Activated CD4-positive, alpha-beta T cell treated with anti-CD3 and anti-CD28 coated beads for 4 hours (primary cell): ENCODE results near the gene SPAG9.

ENCODE experiments used
- DNase-seq, 2 donors: peaks; one replicate each; pipeline ENCODE4 v3.0.0-alpha.2; 2020

SPAG9 gene

GRCh38 chr17:51120739-51121619, at the start of gene SPAG9:
Gene SPAG9, minus strand, starts transcription at chr17:51120868. Its CDS starts 212 bp downstream, at chr17:51120656.
- DNase-seq: peak; percentile 84 to 90

GRCh38 chr17:51169340-51169739, 48.7 kb upstream of the SPAG9 start:
- no peak for DNase-seq

GRCh38 chr17:51166987-51167931, 46.6 kb upstream of the SPAG9 start:
- DNase-seq: peak; percentile 73 to 74

DNA sequence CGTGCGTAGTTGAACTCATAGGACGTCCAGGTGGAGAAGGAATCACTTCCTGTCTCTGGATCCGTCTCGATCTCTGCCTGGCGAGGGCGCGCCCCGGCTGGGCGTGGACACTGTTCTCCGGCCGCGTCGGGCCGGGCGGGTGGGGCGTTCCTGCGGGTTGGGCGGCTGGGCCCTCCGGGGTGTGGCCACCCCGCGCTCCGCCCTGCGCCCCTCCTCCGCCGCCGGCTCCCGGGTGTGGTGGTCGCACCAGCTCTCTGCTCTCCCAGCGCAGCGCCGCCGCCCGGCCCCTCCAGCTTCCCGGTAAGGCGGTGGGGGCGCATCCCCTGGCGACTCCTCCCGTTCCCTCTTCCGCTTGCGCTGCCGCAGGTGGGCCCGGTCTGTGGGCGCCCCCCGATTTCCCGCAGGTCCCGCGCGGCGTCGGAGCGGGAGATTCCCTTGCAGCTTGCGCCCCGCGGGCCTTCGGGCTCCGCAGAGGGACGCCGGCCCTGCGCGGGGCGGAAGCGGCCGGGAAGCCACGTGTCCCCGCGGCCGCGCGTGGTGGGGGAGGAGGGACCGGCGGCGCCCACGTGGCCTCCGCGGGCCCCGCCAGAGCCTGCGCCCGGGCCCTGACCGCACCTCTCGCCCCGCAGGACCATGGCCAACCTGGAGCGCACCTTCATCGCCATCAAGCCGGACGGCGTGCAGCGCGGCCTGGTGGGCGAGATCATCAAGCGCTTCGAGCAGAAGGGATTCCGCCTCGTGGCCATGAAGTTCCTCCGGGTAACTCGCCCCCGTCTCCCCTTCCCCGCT, 45.7 kb upstream of the SPAG9 start, which contains the start of gene NME2:
Gene NME2, plus strand, starts transcription at position 214 of the 789 bp plus-strand sequence. Its CDS starts 420 bp downstream, at position 634.
- DNase-seq: peak; percentile 62 to 72

- DNase-seq: peak in 1 of 2 donors; percentile 8
Observed at GRCh38 chr17:51165680-51166197, 45.1 kb upstream of the SPAG9 start.

GRCh38 chr17:51164911-51165679, 44.4 kb upstream of the SPAG9 start:
- DNase-seq: peak in 1 of 2 donors; percentile 11

DNA sequence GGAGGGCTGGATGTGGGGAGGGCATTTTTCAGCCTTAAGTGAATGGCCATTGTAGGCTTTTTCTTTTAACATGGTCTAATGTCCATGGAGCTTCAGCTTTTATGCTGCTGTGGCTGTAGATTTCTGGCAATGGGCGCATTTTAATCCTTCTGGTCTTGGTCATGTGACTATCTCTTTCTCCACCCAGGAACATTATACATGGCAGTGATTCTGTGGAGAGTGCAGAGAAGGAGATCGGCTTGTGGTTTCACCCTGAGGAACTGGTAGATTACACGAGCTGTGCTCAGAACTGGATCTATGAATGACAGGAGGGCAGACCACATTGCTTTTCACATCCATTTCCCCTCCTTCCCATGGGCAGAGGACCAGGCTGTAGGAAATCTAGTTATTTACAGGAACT, 40.9 kb upstream of the SPAG9 start:
- DNase-seq: no peak

- DNase-seq: no peak
Observed at GRCh38 chr17:51159604-51160003, 38.9 kb upstream of the SPAG9 start.

- no peak for DNase-seq
Observed at GRCh38 chr17:51155416-51155815, 34.7 kb upstream of the SPAG9 start.

DNA sequence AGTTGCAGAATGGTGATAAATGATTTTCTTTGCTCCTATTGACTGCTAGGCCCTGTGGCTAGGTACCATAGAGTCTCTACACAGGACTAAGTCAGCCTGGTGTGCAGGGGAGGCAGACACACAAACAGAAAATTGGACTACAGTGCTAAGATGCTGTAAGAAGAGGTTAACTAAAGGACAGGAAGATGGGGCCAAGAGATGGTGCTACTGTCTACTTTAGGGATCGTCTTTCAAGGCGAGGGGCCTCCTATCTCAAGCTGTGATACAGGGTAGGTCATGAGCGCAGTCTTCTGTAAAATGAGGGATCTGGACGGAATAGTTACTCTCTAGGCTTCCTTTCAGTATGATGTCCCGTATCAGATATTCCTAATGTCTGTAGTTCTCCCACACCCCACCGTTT, 33.5 kb upstream of the SPAG9 start:
- DNase-seq: no peak

- DNase-seq: peak; percentile 96 to 97
Observed at GRCh38 chr17:51153210-51154072, 32.8 kb upstream of the SPAG9 start, which contains the start of gene NME1. Gene NME1, plus strand, starts transcription at chr17:51153559. Its CDS starts 2,096 bp downstream, at chr17:51155655.

DNA sequence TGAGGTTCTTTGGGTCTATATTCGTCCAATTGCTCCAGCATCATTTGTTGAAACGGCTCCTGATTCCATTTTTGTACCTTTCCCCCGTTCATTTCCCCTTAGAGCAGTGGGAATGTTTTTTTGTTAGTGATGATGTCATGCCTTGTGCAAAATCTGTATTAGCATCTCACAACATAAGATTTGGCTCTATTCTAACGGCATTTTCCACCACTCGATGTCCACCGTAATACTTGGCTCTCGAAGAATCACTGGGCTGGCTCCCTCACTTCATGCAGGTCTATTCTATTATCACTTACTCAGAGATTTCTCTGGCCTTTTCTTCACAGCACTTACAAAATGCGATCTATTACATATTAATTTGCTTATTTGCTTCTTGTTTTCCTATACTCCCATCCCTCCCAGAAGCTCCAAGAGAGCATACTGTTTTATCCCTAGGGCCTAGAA, 32.1 kb upstream of the SPAG9 start:
- DNase-seq: no peak

DNA sequence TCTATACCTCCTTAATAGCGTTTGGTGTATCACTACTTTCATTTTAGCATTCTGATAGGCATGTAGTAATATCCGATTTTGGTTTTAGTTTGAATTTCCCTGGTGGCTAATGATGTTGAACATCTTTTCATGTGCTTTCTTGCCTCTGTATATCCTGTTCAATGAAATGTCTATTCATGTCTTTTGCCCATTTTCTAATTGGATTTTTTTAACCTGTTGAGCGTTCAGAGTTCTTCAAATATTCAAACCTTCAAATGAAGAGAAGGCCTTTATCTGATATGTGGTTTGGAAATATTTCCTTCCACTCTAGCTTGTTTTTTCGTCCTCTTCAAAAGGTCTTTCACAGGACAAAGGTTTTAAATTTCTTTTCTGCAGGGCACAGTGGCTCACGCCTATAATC, 30.3 kb upstream of the SPAG9 start:
- no peak for DNase-seq

DNA sequence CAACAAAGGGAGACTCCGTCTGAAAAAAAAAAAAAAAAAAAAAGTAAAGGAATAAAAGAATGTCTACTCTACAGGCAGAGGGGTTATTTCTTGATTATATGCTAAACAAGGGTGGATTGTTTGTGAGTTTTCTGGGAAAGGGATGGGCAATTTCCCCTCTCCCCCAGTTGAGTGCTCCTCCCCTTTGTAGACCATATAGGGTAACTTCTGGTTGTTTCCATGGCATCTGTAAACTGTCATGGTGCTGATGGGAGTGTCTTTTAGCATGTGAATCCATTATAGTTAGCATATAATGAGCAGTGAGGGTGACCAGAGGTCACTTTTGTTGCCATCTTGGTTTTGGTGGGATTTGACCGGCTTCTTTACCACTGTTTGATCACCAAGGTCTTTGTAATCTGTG, 28.5 kb upstream of the SPAG9 start:
- DNase-seq: no peak

DNA sequence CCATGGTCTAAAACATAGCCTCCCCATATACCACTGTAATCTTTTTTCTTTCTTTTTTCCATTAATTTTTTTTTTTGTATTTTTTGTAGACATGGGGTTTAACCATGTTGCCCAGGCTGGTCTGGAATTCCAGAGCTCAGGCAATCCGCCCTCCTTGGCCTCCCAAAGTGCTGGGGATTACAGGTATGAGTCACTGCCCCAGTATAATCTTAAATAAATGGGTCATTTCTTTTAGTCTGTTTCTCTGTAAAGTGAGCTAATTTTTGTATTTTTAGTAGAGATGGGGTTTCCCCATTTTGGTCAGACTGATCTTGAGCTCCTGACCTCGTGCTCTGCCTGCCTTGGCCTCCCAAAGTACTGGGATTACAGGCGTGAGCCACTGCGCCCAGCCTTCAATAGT, 27.0 kb upstream of the SPAG9 start:
- DNase-seq: no peak

GRCh38 chr17:51144266-51145022, 23.8 kb upstream of the SPAG9 start:
- DNase-seq: no peak

GRCh38 chr17:51142597-51142996, 21.9 kb upstream of the SPAG9 start:
- no peak for DNase-seq

DNA sequence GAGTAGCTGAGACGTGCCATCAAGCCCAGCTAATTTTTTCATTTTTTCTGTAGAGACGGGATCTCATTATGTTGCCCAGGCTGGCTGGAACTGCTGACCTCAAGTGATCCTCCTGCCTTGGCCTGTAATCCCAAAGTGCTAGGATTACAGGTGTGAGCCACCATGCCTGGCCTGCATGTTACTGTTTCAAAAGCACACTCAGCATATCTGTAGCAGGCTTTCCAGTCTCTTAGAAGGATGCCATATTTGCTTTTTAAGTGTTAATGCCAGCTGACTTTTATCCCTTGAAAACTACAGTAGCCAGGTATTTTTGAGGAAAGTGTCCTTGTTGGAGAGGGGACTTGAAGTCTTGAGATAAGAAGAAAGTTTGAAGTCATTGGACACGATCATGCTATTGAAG, 15.3 kb upstream of the SPAG9 start:
- DNase-seq: no peak

GRCh38 chr17:51133365-51133764, 12.7 kb upstream of the SPAG9 start:
- DNase-seq: no peak

GRCh38 chr17:51132964-51133319, 12.3 kb upstream of the SPAG9 start:
- no peak for DNase-seq
